Measurements from ENCODE around the gene ZNF532.

Gene ZNF532

GRCh38 chr18:58870621-58871020 lies 5.9 kb downstream of the ZNF532 start:
- no peak for DNase-seq (ENCODE audit: low read depth, low spot score)

DNA sequence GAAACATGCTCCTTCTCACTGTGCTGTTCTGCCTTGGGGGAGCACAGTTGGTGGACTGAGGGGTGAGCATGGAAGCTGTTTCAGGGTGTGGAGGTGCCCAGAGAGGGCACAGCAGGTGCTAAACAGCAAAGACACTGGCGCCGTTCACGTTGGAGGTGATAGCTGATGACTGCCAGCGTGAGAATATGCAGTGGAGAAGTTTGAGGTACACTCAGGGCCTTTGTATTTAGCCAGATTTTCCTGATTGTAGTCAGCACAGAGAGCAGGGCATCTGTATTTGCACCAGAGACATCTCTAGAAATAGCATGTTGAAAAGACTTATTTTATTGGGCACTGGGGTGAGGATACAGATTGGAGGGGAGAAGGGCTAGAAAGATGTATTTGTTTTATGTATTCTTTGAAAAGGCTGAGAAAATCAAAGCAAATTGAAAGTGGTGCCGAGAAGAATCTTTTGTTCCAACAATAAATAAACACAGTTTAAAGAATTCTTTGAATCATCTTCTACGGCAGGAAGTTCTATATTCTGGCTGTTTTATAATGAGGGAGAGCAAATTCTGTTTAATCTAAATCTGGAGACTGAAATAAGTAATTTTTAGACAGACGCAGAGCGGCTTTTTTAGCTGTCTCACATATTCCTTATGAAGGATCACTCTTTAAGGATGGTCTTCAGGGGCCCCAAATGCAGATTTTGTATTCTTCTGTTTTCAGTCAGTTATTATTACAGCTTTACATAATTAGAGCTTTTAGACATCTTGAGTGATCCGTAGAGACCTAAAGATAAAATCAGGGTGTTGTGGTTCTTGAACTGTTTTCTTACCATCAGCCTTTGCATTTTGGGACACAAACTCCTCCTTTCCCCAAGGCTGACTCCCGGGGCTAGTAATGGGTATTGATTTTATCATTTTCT lies 7.1 kb downstream of the ZNF532 start:
- no peak for DNase-seq (ENCODE audit: low read depth, low spot score)

DNA sequence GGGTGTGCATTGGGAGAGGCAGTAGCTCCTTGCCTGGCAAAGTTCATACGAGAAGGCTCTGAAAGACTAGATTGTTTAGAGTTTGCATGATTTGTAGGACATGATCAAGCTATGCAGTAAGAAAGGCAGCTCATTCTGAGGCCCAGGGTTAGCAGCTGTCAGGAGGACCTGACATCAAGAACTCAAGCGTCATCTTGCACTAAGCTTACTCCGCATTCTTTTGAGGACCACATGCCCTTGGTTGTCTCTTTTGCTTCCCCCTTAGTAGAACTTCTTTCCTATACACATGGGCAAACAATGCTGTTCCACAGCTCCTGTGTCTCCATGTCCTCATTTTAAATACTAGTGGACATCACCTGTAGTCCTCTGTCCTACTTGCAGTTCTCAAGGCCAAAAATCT lies 14.0 kb downstream of the ZNF532 start:
- DNase-seq (ENCODE audit: low read depth, low spot score) = no peak

GRCh38 chr18:58881477-58881876 lies 16.8 kb downstream of the ZNF532 start:
- DNase-seq (ENCODE audit: low read depth, low spot score) = no peak

- no peak for DNase-seq (ENCODE audit: low read depth, low spot score)
Observed at GRCh38 chr18:58882044-58882443, 17.4 kb downstream of the ZNF532 start.

DNA sequence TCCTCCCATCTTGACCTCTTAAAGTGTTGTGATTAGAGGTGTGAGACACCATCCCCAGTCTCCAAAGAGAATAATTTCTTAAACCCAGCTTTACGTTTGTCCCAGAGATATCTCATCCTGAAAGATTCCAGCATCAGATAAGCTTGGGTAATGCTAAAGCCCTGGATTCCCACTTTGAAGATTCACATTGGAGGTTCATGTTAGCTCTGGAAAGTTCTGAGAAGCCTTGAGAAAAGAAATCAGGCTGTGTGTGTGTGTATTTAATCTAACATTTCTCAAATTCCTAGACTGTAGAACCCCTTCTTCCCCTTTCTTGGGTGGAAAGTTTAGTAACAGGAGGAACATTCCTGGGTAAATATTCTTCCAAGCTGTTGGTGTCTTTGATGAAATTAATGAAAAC lies 18.0 kb downstream of the ZNF532 start:
- no peak for DNase-seq (ENCODE audit: low read depth, low spot score)

- no peak for DNase-seq (ENCODE audit: low read depth, low spot score)
Observed at GRCh38 chr18:58884680-58885079, 20.0 kb downstream of the ZNF532 start.

DNA sequence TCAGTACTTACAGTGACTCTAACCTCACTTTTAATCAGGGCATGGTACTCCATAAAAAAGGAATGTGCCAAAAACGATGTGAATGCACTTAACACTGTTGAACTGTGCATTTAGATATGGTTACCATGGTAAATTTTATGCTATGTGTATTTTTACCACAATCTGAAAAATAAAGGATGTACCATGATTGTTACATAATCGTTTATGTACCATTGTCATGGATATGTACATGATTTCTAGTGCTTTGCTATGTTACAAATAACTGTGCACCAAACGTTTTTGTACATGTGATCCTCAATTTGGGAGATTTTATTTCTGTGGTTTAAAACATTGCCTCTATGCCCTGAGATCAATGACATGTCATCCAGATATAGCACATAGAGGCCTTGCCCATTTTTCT lies 21.8 kb downstream of the ZNF532 start:
- no peak for DNase-seq (ENCODE audit: low read depth, low spot score)

GRCh38 chr18:58886864-58887612 lies 22.4 kb downstream of the ZNF532 start:
- DNase-seq (ENCODE audit: low read depth, low spot score) = peak; percentile 86

GRCh38 chr18:58887613-58887963 lies 22.9 kb downstream of the ZNF532 start:
- DNase-seq (ENCODE audit: low read depth, low spot score) = peak; percentile 42

DNA sequence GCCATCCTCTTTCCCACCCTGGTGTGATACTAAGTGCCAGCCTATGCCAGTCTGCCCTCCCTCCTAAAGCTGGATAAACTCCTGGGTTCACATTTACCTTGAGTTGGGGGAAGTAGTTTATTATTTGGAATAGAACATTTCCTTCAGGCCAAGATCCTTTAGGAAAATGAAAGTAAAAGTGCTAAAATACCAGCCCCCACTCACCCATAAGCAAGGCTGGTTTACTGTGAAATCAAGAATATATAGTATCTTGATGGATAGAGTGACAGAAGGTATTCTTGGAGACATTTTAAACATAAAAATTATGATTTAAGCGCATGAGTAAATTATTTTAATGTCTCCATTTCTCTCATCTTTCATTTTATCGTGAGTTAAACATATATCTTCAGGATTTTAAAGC lies 27.1 kb downstream of the ZNF532 start:
- DNase-seq (ENCODE audit: low read depth, low spot score) = no peak

GRCh38 chr18:58892488-58892887 lies 27.8 kb downstream of the ZNF532 start:
- DNase-seq (ENCODE audit: low read depth, low spot score) = no peak

DNA sequence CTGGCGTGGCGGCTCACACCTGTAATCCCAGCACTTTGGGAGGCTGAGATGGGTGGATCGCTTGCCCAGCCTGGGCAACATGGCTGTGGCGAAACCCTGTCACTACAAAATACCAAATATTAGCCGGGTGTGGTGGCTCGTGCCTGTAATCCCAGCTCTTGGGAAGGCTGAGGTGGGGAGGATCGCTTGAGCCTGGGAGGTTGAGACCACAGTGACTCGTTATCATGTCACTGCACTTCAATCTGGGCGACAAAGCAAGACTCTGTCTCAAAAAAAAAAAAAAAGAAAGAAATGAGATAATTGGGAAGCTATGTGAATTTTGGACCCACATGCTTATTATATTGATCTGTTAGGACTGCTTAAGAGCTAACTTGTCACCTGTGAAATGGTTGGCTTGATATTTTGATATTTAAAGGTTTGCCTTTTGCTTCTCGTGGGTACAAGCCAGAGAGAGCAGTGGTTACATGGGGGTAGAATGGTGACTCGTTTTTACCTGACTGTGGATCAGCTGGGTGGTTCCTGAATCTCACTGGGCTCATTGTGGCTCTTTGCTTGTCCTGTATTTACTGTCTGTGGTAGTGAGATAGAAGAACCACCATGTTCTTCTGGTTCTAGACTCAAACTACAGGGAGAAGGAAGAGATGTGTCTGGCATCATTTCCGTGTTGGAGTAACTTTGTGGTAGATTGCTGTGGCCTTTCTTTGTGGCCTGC lies 28.9 kb downstream of the ZNF532 start:
- no peak for DNase-seq (ENCODE audit: low read depth, low spot score)

DNA sequence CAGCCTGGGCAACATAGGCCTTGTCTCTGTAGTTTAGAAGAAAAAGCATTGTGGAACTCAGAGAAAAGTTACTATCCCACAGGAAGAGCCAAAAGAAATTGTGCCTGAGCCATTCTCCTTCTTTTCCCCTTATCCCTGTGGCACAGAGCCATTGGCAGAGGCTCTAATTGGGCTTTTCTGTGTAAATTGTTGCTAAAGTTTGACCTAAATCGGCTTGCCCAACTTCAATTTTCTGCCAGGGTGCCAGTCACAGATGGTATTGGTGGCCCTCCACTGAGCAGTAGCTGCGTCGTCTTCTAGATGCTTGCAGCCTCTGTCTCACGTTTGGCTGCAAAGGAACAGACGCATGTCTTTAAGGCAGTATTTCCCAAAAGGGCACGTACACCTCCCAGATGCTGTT lies 30.3 kb downstream of the ZNF532 start:
- no peak for DNase-seq (ENCODE audit: low read depth, low spot score)

DNA sequence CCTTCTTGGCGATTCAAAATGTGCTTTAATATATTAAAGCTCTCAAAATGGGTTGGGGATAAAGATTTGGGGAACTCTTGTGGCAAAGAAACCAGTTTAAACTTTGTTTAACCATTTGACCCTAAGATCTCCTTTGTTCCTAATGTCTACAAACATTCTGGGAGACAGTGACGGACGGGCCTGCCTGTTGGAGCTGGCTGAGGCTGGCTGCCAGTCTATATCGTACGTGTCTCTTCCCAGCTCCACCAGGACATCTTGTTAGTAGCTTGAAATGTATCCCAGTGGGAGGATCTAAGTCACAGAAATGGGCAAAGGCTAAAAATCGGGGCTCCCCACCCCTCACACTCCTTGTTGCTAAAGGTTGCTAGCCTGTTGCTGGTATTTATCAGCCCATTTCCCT lies 30.7 kb downstream of the ZNF532 start:
- DNase-seq (ENCODE audit: low read depth, low spot score) = peak; percentile 59

- DNase-seq (ENCODE audit: low read depth, low spot score) = peak; percentile 47
Observed at GRCh38 chr18:58896268-58896667, 31.6 kb downstream of the ZNF532 start.

DNA sequence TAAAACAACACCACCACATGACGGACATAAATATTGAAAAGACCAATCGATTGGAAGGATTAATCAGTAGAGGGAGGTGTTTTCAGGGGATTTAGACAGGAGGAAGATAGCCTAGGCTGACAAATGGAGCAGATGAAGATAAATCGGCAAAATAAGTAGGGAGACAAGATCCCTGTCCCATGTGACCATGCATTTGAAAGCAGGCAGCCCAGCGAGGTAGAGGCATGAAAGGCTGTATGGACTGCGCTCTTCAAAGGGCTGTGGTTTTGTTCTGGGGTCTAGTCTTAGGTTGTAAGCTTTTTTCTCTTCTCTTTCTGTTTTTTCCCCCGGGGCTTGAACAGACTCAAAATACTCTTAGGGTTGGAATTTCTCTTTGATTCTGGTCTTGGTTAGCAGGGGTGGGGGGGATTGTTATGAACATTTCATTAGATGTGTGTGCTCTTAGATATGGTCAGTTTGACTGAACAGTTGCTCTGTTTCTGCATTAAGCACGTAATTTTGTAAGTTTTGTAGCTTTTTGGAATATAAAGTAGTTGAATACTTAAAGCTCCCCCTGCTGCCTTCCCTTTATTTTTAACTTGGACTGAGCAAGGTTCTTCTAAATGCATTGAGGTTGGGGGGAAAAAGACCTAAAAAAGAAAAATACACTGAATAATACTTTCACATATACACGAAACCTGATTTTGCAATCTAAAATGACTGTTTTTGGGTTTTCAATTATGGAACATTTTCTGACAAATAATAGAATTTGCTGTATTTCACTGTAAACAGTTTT lies 32.2 kb downstream of the ZNF532 start:
- peak; percentile 79 for DNase-seq (ENCODE audit: low read depth, low spot score)

GRCh38 chr18:58898010-58898799 lies 33.5 kb downstream of the ZNF532 start:
- DNase-seq (ENCODE audit: low read depth, low spot score) = no peak

DNA sequence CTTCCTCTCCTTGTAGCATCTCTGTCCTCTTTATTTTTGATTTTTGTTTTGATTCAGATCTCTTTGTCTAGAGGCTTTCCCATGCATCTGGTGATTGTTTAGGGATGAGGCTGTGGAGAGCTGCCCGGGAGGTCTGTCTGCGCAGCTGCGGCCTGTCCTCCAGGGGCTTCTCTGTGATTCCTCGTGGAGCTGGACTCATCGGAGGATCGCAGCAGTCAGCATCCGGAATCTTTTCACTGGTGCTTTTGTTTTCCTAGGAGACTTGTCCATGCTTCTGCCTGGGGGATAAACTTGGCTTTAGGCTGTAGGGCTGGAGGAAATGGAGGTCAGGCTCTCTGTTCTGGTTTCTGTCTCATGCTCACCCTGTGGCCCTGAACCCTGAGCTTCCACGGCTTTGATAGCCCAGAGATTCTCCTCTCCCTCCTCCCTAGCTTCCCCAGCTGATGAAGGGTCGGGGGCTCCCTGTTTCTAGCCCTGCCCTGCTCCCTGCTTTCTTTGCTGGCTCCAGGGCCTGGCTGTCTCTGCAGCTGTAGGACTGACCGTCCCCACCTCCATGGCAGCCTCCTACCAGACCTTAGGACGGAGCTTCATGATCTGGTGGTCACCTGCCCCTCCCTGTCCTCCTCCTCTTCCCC lies 35.5 kb downstream of the ZNF532 start:
- no peak for DNase-seq (ENCODE audit: low read depth, low spot score)

- DNase-seq (ENCODE audit: low read depth, low spot score) = no peak
Observed at GRCh38 chr18:58901143-58901542, 36.5 kb downstream of the ZNF532 start.

Measured in ELF-1 (cell line).